ENCODE results near the gene SLC6A13. TPM values are rescaled to one million over a fixed set of nuclear protein-coding genes. Genes with fewer than 3 reads are reported as not detected.

The SLC6A13 gene
- total RNA-seq, 4 donors from 2014 or later, result 0.13 to 1.9 (median 0.82) TPM; not detected in 1

DNA sequence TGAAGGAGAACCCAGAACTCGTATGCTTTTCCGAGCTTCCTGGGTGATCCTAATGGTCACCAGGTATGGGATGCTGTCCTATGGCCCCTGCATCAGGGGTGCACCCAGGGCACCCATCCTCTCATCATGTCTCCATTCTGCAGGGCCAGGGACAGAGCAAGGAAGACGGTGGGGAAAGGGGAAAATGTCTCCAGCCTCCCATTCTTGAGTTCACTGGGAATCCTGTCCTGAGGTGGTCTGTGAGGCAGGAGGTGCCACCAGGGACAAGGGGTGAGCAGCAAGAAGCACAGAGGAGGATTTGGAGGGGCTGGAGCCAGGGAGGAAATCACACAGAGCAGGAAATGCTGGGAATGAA lies 33.8 kb downstream of the SLC6A13 start:
- Histone ChIP-seq H3K27me3 (no peaks in the 10 kb centered on the region), H3K27ac (no peak overlapping the region), H3K9me3 (no peaks in the 10 kb centered on the region), H3K4me3 (no peak overlapping the region), H3K4me1 (peaks cover 13 to 29% of the 10 kb centered on the region in 2 donors), H3K36me3 (no peaks in the 10 kb centered on the region)
- in situ Hi-C loops (cut with MboI; ENCODE audit: low sequenced_read_pairs in 4 of 4), result no loop called here
- DNase-seq (no peak), ATAC-seq (no peak)
- TF ChIP-seq POLR2A (IDR thresholded peaks at IDR 0.05), result no peak
- TF ChIP-seq, protein P1, sequence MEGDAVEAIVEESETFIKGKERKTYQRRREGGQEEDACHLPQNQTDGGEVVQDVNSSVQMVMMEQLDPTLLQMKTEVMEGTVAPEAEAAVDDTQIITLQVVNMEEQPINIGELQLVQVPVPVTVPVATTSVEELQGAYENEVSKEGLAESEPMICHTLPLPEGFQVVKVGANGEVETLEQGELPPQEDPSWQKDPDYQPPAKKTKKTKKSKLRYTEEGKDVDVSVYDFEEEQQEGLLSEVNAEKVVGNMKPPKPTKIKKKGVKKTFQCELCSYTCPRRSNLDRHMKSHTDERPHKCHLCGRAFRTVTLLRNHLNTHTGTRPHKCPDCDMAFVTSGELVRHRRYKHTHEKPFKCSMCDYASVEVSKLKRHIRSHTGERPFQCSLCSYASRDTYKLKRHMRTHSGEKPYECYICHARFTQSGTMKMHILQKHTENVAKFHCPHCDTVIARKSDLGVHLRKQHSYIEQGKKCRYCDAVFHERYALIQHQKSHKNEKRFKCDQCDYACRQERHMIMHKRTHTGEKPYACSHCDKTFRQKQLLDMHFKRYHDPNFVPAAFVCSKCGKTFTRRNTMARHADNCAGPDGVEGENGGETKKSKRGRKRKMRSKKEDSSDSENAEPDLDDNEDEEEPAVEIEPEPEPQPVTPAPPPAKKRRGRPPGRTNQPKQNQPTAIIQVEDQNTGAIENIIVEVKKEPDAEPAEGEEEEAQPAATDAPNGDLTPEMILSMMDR (IDR thresholded peaks at IDR 0.05 in 4 of 5, conservative IDR thresholded peaks at IDR 0.05 in 1 of 5), result no peak
- intact Hi-C loops (cut with DNase I; ENCODE audit: low total_unique reads), result no loop called here

DNA sequence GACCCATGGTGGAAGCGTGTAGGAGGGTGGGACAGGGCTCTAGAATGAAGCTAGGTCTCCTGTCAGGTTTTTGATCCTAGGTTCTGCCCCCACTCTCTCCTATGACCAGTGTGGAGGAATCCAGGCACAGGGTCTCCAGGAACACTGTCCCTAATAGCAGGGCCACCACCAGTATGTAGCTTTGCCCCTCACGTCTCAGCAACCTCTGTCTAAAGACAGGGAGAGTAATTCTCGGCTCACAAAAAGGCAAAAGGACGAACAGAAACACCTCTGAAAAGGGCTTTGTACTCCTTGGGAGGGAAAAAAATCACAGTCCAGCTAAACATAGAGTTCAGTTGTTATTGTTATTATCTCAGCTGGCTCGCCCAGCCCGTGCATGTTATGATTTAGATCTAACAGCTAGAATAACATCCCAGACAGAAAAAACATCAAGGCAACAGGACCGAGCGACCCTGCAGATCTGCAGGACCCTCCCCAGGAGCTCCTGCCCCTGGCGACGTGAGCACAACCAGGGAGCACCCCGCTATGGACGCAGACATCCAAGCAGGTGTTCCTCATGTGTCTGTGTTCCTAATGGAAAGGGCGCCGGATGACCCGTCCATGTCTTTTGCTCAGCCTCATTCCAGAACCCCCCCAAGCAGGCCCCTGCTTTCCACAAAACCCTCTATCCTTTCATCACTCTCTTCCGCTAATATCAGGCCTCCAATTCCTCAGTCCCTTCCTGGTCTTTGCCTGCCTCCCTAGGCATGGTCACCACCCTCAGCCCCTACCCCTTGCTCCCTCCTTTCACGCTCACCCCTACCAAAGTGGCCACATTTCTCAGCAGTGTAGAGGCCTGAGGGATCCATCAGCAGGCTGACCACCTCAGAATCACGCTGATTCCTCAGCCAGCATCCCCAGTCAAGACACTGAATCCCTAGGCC lies 34.5 kb downstream of the SLC6A13 start:
- Histone ChIP-seq H3K4me3 (no peak overlapping the region), H3K27ac (no peak overlapping the region), H3K27me3 (no peaks in the 10 kb centered on the region), H3K9me3 (no peaks in the 10 kb centered on the region), H3K36me3 (no peaks in the 10 kb centered on the region), H3K4me1 (peaks cover 8 to 23% of the 10 kb centered on the region in 2 donors)
- DNase-seq (no peak), ATAC-seq (no peak)
- in situ Hi-C loops (cut with MboI; ENCODE audit: low sequenced_read_pairs in 4 of 4), result no loop called here
- TF ChIP-seq, protein P1 (IDR thresholded peaks at IDR 0.05 in 4 of 5, conservative IDR thresholded peaks at IDR 0.05 in 1 of 5), result no peak
- TF ChIP-seq POLR2A (IDR thresholded peaks at IDR 0.05), result no peak
- intact Hi-C loops (cut with DNase I; ENCODE audit: low total_unique reads), result no loop called here

- no peak overlapping the region for H3K27ac ChIP-seq
- no peak for DNase-seq
- in situ Hi-C loops (cut with MboI; ENCODE audit: low sequenced_read_pairs in 4 of 4) (no loop called here), intact Hi-C loops (cut with DNase I; ENCODE audit: low total_unique reads) (no loop called here)
- H3K9me3 ChIP-seq, result no peaks in the 10 kb centered on the region
- no peaks in the 10 kb centered on the region for H3K36me3 ChIP-seq
- H3K27me3 ChIP-seq, result no peaks in the 10 kb centered on the region
- TF ChIP-seq, protein P1 (IDR thresholded peaks at IDR 0.05 in 4 of 5, conservative IDR thresholded peaks at IDR 0.05 in 1 of 5), result no peak
- no peak for TF ChIP-seq POLR2A (IDR thresholded peaks at IDR 0.05)
- H3K4me1 ChIP-seq, result peaks cover under 1 to 16% of the 10 kb centered on the region in 2 donors
- H3K4me3 ChIP-seq, result no peak overlapping the region
- ATAC-seq, result no peak
Observed at GRCh38 chr12:227286-227915, 35.2 kb downstream of the SLC6A13 start.

DNA sequence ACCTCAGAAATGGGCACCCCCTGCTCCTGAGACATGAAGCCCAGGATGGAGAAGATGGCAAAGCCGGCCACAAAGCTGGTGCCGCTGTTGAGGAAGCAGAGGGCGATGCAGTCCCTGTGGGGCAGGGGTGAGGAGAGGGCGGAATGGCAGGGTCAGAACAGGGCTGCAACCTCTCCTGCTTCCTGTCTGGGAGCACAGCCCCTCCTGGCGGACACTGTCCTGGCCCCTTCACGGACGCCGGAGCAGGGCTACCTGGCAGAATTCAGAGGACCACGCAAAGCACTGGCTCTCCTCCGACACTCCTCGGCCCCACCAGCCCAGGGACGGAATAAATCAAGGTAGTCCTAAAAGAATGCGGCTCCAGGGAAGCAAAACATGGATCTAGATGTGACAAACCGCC lies 36.2 kb downstream of the SLC6A13 start:
- no peak for DNase-seq
- Histone ChIP-seq H3K9me3 (no peaks in the 10 kb centered on the region), H3K27ac (no peak overlapping the region), H3K4me3 (no peak overlapping the region), H3K4me1 (peaks cover 0 to 14% of the 10 kb centered on the region in 2 donors), H3K36me3 (no peaks in the 10 kb centered on the region), H3K27me3 (no peaks in the 10 kb centered on the region)
- in situ Hi-C loops (cut with MboI; ENCODE audit: low sequenced_read_pairs in 4 of 4), result no loop called here
- TF ChIP-seq POLR2A (IDR thresholded peaks at IDR 0.05), result no peak
- TF ChIP-seq, protein P1 (IDR thresholded peaks at IDR 0.05 in 4 of 5, conservative IDR thresholded peaks at IDR 0.05 in 1 of 5), result no peak
- no peak for ATAC-seq
- intact Hi-C loops (cut with DNase I; ENCODE audit: low total_unique reads), result no loop called here
